Heart right ventricle (tissue), 16 donors: ENCODE measurements around the gene LPP. TPM values are rescaled to one million over a fixed set of nuclear protein-coding genes. Genes with fewer than 3 reads are reported as not detected.
A peak's percentile ranks its signal among the peaks of the same experiment; 100 is the strongest.

ENCODE experiments used
- ATAC-seq, 8 donors: fragments of 200-7000 bp; cut with Tn5 transposase; one replicate each; pipeline ENCODE4 v1.9.1; 2020; ENCODE audit warnings: mild to moderate bottlenecking in 8 of 8, moderate library complexity in 8 of 8, moderate number of reproducible peaks in 1 of 8
- DNase-seq, 2 donors: peaks; one replicate each; pipeline ENCODE4 v3.0.0-alpha.2; 2020
- H3K27ac ChIP-seq, 10 donors: fragments of 200-600 bp; sonication (generic) in 2 of 10; one replicate each; pipeline versions ENCODE4 v1.5.0 to v1.8.0; 2020 to 2022; ENCODE audit warnings: mild to moderate bottlenecking in 3 of 10
- H3K27me3 ChIP-seq, 7 donors: fragments of 200-600 bp; one replicate each; pipeline ENCODE4 v1.8.0; 2021 to 2022; ENCODE audit warnings: mild to moderate bottlenecking in 2 of 7
- H3K36me3 ChIP-seq, 9 donors: fragments of 200-600 bp; sonication (generic) in 1 of 9; one replicate each; pipeline versions ENCODE4 v1.5.0 to v1.8.0; 2020 to 2022; ENCODE audit warnings: mild to moderate bottlenecking in 2 of 9
- H3K4me1 ChIP-seq, 9 donors: fragments of 200-600 bp; sonication (generic) in 1 of 9; one replicate each; pipeline versions ENCODE4 v1.5.0 to v1.8.0; 2020 to 2022; ENCODE audit warnings: mild to moderate bottlenecking in 4 of 9
- H3K4me3 ChIP-seq, 10 donors: fragments of 200-600 bp; sonication (generic) in 2 of 10; one replicate each; pipeline versions ENCODE4 v1.5.0 to v1.8.0; 2020 to 2022; ENCODE audit warnings: mild to moderate bottlenecking in 7 of 10, moderate library complexity in 2 of 10
- H3K9me3 ChIP-seq, 11 donors: fragments of 200-600 bp in 10 of 11; sonication (generic) in 2 of 11; one replicate each; pipeline versions ENCODE4 v1.5.0 to v1.8.0; 2013 to 2022; ENCODE audit warnings: mild to moderate bottlenecking in 2 of 11, control low read depth in 1 of 11, moderate library complexity in 1 of 11
- WGBS, 2 donors: extraction: QIAGEN DNeasy Blood & Tissue Kit; methylation state at CpG; one replicate each; pipeline ENCODE4 v1.1.7; 2013; ENCODE audit warnings: inconsistent platforms in 1 of 2; 5-methylcytosine and 5-hydroxymethylcytosine counted together
- intact Hi-C, 10 donors: fragments of 100-400 bp; cut with DNase I; formaldehyde crosslinking; loops; one replicate each; pipeline versions ENCODE4 v1.11.1 to v1.14.2; 2022
- polyA plus RNA-seq, 2 donors: library from polyadenylated mRNA; stranded (reverse); fragments of 200-250 nt; gene quantifications; one replicate each; pipeline ENCODE4 v1.2.3, GENCODE V29; 2013
- total RNA-seq, 10 donors: library from RNA; stranded (reverse); fragmentation: NEBNext Ultra II Directional in 3 of 10; extraction: Animal tissue kit (Norgen Biotek cat#: 25700) in 3 of 10; gene quantifications; one replicate each; pipeline versions ENCODE4 v1.2.1 to v1.2.4, GENCODE V29; 2021 to 2023
- TF ChIP-seq, protein P1 (sequence below), 9 donors: fragments of 200-600 bp; sonication (generic) in 2 of 9; IDR thresholded peaks; one replicate each; pipeline versions ENCODE4 v1.5.0 to v1.8.0; 2021 to 2022; ENCODE audit warnings: antibody characterized with exemption in 9 of 9, mild to moderate bottlenecking in 5 of 9, moderate library complexity in 1 of 9
- donor health status: Arrhythmogenic right ventricular cardiomyopathy.
- donor health status: ischemic (EF 13 %, LVEDD 7.1; RV severe dilation, severe dysfunction).
- donor health status: healthy with polysubstance abuse.
- donor health status: DM: no; HTN: yes; CAD: no.
- donor health status: DM: no; HTN: no; CAD: no.
- donor health status: ischemic (EF 25% LVEDD 6.9; RV normal size, moderate dysfunction).
- donor health status: ischemic (EF 25% LVEDD 5.7; RV mildly dilated, moderate dysfunction).
- donor health status: healthy.
- donor health status: DM: yes; HTN: yes; CAD: no.
- donor health status: Ischemic cardiomyopathy.
- donor health status: ischemic (EF 35%, LVEDD 5.7; RV mildly dilated, moderate dysfunction).
- donor health status: nonischemic (EF 11% LVEDD 7.7; RV severe dilation, severe dysfunction).
- donor health status: DM: yes; HTN: yes; CAD: no.
- donor health status: PGD.
- donor health status: ischemic (EF 29% LVEDD 5.4; RV normal size, mild dysfunction).
- donor health status: nonischemic (EF 23%, LVEDD 6.1; RV moderate dilation, normal function).

LPP gene
- total and polyA plus RNA-seq, 12 donors, result 8.5 to 188 (median 140) TPM

DNA sequence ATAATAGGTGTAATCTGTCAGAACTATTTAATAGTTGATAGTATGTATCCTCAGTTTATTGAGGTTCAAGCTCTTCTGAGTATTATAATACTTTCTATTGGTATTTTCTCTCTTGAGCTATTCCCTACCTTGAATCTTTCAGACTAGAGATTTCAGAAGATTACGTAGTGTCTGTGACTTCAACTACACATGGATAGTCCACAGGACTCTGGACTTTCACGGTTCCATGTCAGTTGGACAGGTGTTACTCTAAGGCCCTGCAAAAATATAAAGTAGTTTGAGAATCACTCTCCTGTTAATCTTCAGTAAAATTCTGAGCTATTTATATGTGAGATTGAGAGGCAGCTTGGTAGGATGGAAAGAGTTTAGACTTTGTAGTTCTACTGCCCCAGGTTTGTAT, 664.3 kb downstream of the LPP start:
- Histone ChIP-seq H3K27ac (no peak overlapping the region), H3K36me3 (no peaks in the 10 kb centered on the region), H3K4me3 (no peak overlapping the region), H3K27me3 (no peaks in the 10 kb centered on the region), H3K9me3 (no peaks in the 10 kb centered on the region), H3K4me1 (peaks cover 0 to 65% (median 24%) of the 10 kb centered on the region in 9 donors)
- DNase-seq (no peak), ATAC-seq (no peak)
- TF ChIP-seq, protein P1, sequence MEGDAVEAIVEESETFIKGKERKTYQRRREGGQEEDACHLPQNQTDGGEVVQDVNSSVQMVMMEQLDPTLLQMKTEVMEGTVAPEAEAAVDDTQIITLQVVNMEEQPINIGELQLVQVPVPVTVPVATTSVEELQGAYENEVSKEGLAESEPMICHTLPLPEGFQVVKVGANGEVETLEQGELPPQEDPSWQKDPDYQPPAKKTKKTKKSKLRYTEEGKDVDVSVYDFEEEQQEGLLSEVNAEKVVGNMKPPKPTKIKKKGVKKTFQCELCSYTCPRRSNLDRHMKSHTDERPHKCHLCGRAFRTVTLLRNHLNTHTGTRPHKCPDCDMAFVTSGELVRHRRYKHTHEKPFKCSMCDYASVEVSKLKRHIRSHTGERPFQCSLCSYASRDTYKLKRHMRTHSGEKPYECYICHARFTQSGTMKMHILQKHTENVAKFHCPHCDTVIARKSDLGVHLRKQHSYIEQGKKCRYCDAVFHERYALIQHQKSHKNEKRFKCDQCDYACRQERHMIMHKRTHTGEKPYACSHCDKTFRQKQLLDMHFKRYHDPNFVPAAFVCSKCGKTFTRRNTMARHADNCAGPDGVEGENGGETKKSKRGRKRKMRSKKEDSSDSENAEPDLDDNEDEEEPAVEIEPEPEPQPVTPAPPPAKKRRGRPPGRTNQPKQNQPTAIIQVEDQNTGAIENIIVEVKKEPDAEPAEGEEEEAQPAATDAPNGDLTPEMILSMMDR (IDR thresholded peaks at IDR 0.05), result no peak
- intact Hi-C loops, result no loop called here
- 92 to 93% methylated on average over 2 of the region's 2 CpGs for WGBS, 2 donors

DNA sequence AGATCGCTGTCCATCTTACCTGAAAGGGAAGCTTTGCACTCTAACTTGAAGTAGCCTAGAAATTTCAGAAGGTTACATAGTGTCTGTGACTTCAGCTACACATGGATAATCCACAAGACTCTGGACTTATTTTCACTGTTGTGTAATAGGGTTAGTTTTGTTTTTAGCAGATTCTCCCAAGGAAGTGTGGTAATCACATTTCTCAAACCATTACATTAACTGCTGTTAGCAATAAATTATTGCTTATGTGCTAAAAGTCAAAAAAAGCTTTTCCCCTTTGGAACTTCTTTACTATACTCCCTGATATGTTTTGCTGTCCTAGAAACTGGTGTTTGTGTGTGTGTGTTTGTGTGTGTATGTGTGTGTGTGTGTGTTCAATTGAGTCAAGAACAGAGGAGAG, 666.0 kb downstream of the LPP start:
- peaks cover 0 to 69% (median 26%) of the 10 kb centered on the region in 9 donors for H3K4me1 ChIP-seq
- WGBS, 2 donors, result 92 to 94% methylated on average over 1 of the region's 1 CpG
- DNase-seq, result no peak
- TF ChIP-seq, protein P1 (IDR thresholded peaks at IDR 0.05), result no peak
- no peaks in the 10 kb centered on the region for H3K9me3 ChIP-seq
- no peak overlapping the region for H3K4me3 ChIP-seq
- peak overlapping the region in 1 of 10 donors; percentile 74 for H3K27ac ChIP-seq
- H3K36me3 ChIP-seq, result no peaks in the 10 kb centered on the region
- intact Hi-C loops, result no loop called here
- ATAC-seq, result peak in 4 of 8 donors; percentile 28 to 66 (median 52)
- no peaks in the 10 kb centered on the region for H3K27me3 ChIP-seq

DNA sequence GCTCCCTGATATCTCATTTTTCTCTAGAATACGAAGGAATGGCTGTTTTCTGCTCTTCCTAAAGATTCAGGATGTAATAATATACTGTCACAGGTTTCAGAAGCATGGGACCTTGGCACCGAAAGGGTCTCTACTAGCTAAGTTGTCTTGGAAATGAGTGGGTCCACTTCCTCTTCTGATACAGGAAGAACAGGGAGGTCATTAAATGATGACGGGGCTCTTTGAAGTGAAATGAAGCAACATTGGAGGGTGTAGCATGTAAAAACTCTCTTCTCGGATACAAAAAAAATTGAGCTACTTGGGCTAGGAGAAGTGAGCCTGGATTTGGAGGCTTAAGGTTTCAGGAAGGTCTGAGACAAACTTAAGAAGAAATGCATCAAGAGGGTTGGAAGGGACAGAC, 668.0 kb downstream of the LPP start:
- 76 to 84% methylated on average over 4 of the region's 4 CpGs for WGBS, 2 donors
- H3K27me3 ChIP-seq, result no peaks in the 10 kb centered on the region
- no peak overlapping the region for H3K4me3 ChIP-seq
- no peaks in the 10 kb centered on the region for H3K36me3 ChIP-seq
- peak overlapping the region in 1 of 10 donors; percentile 74 for H3K27ac ChIP-seq
- no peaks in the 10 kb centered on the region for H3K9me3 ChIP-seq
- DNase-seq (no peak), ATAC-seq (peak in 4 of 8 donors; percentile 39 to 55 (median 44))
- intact Hi-C loops, result no loop called here
- peaks cover 0 to 64% (median 26%) of the 10 kb centered on the region in 9 donors for H3K4me1 ChIP-seq
- TF ChIP-seq, protein P1 (IDR thresholded peaks at IDR 0.05), result no peak

DNA sequence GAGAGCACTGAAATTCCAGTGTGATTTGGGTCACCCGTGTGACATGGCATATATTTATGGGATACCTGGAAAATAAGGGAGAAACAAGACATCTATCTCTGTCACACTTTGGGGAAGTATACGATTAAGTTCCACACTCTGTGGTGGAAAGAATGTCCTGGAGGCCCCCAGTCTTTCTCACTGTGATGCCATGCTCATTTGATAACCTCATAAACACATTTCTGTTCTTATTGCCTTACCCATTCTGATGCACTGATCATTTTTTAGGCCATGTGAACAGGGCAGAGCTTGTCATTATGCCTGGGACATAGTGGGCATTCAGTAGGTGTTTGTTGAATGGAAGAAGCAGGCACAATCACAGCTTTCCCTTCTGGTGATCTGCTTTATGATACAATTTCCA, 668.5 kb downstream of the LPP start:
- 84 to 89% methylated on average over 2 of the region's 2 CpGs for WGBS, 2 donors
- ATAC-seq, result peak in 1 of 8 donors; percentile 11
- no peak overlapping the region for H3K4me3 ChIP-seq

More for the DNA sequence above, 668.5 kb downstream of the LPP start:
- no peak for DNase-seq
- peak overlapping the region in 1 of 10 donors; percentile 74 for H3K27ac ChIP-seq
- TF ChIP-seq, protein P1 (IDR thresholded peaks at IDR 0.05), result no peak
- peaks cover 0 to 60% (median 22%) of the 10 kb centered on the region in 9 donors for H3K4me1 ChIP-seq
- H3K9me3 ChIP-seq, result no peaks in the 10 kb centered on the region
- no peaks in the 10 kb centered on the region for H3K36me3 ChIP-seq
- H3K27me3 ChIP-seq, result no peaks in the 10 kb centered on the region
- intact Hi-C loops, result no loop called here
